ENCODE results near the gene CRYM.

Gene CRYM

GRCh38 chr16:21211486-21211885 lies 66.6 kb downstream of the CRYM start, which contains the start of gene ZP2:
Gene ZP2 (minus strand): TSS chr16:21211574. CDS start chr16:21211547, 27 bp downstream.
- H3K27me3 ChIP-seq: no peaks in the 10 kb centered on the region
- no peaks in the 10 kb centered on the region for H3K36me3 ChIP-seq
- no peak within 1 kb of the TSS for H3K4me3 ChIP-seq
- H3K4me1 ChIP-seq: peaks cover 6% of the 10 kb centered on the region; the same call in 1 of the 2 replicates
- H3K9me3 ChIP-seq: no peaks in the 10 kb centered on the region
- no peak for TF ChIP-seq Cebpa-rat (IDR thresholded peaks at IDR 0.05)
- no peak within 1 kb of the TSS for H3K9ac ChIP-seq
- H4K20me1 ChIP-seq: no peaks in the 10 kb centered on the region
- no peak within 1 kb of the TSS for H3K27ac ChIP-seq
- H3K4me2 ChIP-seq: no peak within 1 kb of the TSS

Data from BLaER1 (cell line).